ENCODE measurements around the gene FGR.

DNA sequence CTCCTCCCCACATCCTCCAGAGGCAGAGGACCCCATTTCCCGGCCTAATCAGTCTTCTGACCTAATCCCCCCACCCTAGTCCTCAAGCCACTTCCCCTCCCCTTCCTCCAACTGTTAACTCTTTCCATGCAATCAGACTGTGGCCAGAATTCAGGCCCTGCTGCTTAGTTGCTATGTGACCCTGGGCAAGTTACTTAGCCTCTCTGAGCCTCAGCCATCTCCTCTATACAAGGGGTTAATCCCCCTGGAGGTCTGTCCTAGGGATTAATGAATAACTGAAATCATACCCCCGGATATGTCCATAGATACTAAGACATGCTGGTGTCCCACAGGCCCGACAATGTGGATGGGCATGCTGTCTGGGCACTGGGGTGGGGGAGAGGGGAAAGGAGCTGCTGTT is 49.3 kb downstream of the FGR start:
- no peak for TF ChIP-seq EZH2 (IDR thresholded peaks at IDR 0.05; ENCODE audit: low read depth, unreplicated experiment)
- no peak for TF ChIP-seq POLR2AphosphoS5 (IDR thresholded peaks at IDR 0.05; ENCODE audit: low read depth)
- TF ChIP-seq, protein P1, sequence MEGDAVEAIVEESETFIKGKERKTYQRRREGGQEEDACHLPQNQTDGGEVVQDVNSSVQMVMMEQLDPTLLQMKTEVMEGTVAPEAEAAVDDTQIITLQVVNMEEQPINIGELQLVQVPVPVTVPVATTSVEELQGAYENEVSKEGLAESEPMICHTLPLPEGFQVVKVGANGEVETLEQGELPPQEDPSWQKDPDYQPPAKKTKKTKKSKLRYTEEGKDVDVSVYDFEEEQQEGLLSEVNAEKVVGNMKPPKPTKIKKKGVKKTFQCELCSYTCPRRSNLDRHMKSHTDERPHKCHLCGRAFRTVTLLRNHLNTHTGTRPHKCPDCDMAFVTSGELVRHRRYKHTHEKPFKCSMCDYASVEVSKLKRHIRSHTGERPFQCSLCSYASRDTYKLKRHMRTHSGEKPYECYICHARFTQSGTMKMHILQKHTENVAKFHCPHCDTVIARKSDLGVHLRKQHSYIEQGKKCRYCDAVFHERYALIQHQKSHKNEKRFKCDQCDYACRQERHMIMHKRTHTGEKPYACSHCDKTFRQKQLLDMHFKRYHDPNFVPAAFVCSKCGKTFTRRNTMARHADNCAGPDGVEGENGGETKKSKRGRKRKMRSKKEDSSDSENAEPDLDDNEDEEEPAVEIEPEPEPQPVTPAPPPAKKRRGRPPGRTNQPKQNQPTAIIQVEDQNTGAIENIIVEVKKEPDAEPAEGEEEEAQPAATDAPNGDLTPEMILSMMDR (conservative IDR thresholded peaks at IDR 0.05; ENCODE audit: low read depth in 2 of 2), result no peak
- no peak for TF ChIP-seq EZH2phosphoT487 (IDR thresholded peaks at IDR 0.05; ENCODE audit: unreplicated experiment)
- no peak for TF ChIP-seq REST (IDR thresholded peaks at IDR 0.05; ENCODE audit: unreplicated experiment)
- TF ChIP-seq ETS1 (IDR thresholded peaks at IDR 0.05), result no peak
- TF ChIP-seq NANOG (IDR thresholded peaks at IDR 0.05; ENCODE audit: borderline replicate concordance), result no peak
- TF ChIP-seq JUNB (IDR thresholded peaks at IDR 0.05; ENCODE audit: unreplicated experiment), result no peak
- no peak for TF ChIP-seq ZNF462 (CRISPR knock-in tag; IDR thresholded peaks at IDR 0.05)

All from GM23338 (cell line).